Activated CD4-positive, CD25-positive, alpha-beta regulatory T cell treated with anti-CD3 and anti-CD28 coated beads, Interleukin-2, amount 50 U/mL, for 72 hours (primary cell): ENCODE measurements around the gene PCIF1.
A peak's percentile ranks its signal among the peaks of the same experiment; 100 is the strongest.

Experiments
- DNase-seq: peaks from one replicate; pipeline ENCODE4 v3.0.0; 2021

Gene PCIF1

DNA sequence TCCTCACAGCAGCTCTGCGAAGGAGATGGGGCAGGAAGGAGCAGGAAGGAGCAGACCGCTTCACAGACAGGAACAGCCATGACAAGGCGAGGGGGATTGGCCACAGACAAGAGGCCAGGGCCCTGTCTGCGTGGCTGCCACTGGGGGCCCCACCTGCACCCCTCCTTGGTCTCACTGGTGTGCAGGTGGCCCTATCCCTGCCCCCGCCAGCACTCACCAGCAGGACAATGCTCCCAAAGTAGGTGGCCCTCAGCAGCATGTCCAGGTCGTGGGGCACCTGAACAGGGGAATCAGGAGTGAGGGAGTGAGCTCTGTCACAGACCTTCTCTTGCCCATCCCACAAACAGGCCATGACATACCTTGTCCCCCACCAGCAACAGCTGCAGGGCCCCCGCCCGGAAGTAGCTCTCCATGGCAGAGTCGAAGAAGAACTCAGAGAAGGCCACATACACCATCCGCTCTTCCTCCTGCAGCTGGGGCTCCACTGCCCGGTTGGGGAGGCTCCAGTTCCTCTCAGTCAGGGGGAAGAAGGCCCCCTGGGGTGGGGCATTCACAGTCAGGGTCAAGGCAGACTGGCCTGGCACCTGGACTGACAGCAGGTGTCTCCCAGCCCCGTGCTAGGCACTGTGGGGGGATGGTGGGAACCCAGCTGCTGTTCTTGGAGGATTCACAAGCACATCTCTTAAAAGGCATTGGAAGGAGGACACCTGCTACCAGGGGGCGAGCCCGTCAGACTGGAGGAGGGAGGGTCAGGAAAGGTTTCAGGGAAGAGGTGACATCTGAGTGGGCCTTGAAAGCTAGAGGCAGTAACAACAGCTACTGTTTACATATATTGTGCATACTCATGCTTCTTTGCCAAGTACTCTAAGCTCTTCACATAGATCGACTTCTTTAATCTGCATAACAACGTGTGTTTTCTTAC, 29.6 kb upstream of the PCIF1 start:
- DNase-seq: no peak

DNA sequence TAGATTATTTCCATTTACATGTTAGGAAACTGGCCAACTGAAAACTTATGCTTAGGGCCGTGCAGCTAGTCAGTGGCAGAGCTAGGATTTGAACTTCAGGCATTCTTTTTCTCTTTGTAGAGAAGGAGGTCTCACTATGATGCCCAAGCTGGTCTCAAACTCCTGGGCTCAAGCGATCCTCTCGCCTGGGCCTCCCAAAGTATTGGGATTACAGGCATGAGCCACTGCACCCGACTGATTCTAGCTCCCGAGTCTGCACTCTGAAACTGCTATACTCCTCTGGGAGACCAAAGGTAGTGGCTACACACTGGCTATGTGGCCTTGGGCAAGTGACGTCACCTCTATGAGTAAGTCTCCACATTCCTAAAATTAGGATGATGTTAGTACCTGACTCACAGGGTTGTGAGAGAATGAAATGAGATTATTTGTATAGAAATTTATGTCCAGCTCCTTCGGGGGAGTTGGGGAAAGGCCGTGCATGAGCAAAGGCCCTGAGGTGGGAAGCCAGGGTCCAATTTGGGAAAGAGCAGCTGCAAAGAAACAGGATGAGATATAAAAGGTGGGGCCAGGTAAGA, 28.9 kb upstream of the PCIF1 start:
- no peak for DNase-seq

DNA sequence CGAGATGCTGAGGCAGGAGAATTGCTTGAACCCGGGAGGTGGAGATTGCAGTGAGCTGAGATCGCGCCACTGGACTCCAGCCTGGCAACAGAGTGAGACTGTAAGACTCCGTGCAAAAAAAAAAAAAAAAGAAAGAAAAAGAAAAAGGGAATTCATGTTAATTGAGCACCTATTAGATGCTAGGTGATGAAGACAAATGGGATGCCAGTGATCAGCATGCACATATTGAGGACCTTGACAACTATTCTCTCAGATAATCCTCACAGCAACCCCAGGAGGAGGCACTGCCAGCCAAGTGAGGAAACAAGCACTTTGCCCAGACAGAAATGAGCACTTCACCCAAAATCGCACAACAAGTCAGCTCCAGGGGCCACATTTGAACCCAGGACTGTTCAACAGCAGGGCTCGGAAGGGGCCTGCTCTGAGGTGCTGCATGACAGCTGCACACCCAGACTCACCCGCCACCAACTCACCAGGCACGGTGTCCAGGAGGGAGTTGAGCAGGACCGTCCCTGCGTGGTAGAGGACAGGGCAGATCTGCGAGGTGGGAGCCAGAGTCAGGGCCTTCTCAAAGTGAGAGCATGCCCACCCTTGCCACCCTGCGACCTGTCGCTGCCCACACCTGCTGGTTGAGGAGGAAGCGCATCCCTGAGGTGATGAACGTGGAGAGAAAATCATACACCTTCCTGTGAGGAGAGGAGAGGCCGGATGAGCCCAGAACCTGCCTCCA, 27.1 kb upstream of the PCIF1 start:
- no peak for DNase-seq

GRCh38 chr20:45908084-45908483, 26.4 kb upstream of the PCIF1 start:
- DNase-seq: no peak

GRCh38 chr20:45909336-45909808, 25.1 kb upstream of the PCIF1 start:
- no peak for DNase-seq

DNA sequence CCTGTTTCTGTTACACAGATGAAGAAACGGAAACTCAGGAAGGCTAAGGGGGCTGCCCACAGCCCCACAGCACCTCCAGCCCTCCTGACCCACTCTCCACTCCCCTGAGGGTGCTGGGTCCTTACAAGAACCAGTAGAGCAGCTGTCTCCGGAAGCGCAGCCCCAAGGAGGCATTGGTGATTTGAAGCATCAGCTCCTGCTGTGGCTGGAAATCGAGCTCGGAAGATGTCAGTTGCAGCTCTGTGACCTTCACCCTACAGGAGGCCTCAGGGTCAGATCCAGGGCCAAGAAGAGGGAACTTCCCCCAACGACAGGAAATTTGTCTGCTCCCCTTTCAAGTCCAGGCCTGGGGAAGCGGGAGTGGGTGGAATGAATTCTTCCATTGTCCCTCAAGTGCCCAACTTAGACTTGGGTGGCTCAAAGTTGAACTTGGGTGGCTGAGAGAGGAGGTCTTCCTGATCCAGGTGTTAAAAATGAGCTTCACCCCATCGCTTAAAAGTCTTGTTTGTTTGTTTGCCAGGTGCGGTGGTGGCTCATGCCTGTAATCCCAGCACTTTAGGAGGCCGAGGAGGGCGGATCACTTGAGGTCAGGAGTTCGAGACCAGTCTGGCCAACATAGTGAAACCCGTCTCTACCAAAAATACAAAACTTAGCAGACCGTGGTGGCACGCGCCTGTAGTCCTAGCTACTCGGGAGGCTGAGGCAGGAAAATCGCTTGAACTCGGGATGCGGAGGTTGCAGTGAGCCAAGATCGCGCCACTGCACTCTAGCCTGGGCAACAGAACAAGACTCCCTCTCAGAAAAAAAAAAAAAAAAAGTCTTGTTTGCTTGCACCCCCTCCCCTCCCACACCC, 24.4 kb upstream of the PCIF1 start:
- DNase-seq: no peak

DNA sequence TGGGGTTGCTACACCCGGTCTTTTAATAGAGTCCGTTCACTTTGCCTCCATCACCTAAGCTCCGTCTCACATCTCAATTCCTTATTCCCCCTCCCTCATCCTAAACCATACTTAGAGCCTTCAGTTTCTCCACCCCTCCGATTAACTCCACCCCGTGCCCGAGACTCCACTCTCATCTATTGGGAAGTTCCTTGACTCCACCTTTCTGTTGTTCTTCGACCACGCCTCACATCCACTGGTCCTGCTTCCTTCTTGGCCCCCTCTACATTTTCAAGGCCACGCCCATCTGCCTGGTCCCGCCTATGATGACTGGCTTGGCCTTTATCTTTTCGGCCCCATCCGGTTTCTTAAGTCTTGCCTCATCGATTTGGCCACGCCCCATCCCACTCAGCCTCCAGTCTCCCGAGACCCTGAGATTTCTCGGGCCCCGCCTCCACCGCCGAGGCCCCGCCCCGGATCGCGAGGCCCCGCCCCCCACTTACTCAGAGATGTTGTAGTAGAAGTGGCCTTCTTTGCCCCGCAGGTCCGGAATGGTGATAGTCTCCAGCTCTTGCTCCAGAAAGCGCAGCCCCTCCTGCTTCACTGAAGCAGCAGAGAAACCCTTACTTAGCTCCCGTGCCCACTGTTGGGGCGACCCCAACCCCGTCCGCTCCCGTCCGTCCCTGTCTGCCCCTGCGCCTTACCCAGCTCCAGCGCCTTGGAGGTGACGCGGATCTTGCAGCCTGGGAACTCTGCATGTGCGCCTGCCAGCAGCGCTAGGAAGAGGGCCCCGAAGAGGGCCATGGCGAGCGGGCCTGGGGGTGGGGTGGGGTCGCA, 23.6 kb upstream of the PCIF1 start:
- peak; percentile 94 for DNase-seq

- DNase-seq: no peak
Measured at GRCh38 chr20:45911486-45912343, 22.8 kb upstream of the PCIF1 start, which contains the start of gene PLTP. Gene PLTP, minus strand, starts transcription at chr20:45912155. Its CDS starts 703 bp downstream, at chr20:45911452.

- no peak for DNase-seq
Measured at GRCh38 chr20:45912344-45912682, 22.2 kb upstream of the PCIF1 start.

GRCh38 chr20:45913116-45913515, 21.4 kb upstream of the PCIF1 start:
- DNase-seq: no peak

- no peak for DNase-seq
Measured at GRCh38 chr20:45917790-45918141, 16.7 kb upstream of the PCIF1 start.

DNA sequence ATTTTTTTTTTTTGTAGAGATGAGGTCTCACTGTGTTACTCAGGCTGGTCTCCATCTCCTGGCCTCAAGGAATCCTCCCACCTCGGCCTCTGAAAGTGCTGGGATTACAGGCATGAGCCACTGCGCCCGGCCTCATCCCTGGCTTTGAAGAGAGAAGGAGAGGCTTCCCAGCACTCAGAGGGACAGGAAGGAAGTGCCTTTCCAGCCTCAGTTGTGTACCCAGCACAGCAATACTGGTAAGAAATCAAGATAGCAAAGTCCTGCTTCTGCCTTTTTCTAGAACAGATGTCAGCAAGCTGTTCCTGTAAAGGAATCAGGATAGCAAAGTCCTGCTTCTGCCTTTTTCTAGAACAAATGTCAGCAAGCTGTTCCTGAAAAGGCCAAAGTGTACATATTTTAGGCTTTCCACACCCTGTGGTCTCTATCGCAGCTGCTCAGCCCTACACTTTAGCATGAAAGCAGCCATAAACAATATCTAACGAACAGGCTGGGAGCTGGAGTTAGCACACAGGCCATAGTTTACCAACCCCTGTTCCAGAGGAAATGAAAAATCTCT, 16.2 kb upstream of the PCIF1 start:
- no peak for DNase-seq

DNA sequence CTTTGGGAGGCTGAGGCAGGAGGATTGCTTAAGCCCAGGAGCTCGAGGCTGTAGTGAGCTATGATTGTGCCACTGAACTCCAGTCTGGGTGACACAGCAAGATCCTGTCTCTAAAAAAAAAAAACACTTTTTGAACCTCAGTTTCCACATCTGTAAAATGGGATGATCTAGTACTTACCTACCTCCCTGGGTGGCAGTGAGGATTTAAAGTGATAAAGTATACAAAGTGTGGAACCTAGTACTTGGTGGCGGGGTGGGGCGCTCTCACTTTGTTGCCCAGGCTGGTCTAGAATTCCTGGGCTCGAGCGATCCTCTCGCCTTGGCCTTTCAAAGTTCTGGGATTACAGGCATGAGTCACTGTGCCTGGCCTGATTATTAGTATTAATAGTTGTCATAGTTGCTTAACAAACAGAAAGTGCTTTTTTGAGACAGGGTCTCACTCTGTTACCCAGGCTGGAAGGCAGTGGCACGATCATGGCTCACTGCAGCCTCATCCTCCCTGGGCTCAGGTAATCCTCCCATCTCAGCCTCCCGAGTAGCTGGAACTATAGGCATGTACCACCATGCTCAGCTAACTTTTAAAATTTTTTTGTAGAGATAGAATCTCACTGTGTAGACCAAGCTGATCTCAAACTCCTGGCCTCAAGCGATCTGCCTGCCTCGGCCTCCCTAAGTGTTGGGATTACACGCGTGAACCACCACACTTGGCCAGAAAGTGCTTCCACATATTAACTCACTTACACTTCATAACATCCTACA, 15.5 kb upstream of the PCIF1 start:
- DNase-seq: no peak

- DNase-seq: no peak
Measured at GRCh38 chr20:45919542-45920399, 14.7 kb upstream of the PCIF1 start.

GRCh38 chr20:45920462-45921336, 13.8 kb upstream of the PCIF1 start:
- DNase-seq: no peak

DNA sequence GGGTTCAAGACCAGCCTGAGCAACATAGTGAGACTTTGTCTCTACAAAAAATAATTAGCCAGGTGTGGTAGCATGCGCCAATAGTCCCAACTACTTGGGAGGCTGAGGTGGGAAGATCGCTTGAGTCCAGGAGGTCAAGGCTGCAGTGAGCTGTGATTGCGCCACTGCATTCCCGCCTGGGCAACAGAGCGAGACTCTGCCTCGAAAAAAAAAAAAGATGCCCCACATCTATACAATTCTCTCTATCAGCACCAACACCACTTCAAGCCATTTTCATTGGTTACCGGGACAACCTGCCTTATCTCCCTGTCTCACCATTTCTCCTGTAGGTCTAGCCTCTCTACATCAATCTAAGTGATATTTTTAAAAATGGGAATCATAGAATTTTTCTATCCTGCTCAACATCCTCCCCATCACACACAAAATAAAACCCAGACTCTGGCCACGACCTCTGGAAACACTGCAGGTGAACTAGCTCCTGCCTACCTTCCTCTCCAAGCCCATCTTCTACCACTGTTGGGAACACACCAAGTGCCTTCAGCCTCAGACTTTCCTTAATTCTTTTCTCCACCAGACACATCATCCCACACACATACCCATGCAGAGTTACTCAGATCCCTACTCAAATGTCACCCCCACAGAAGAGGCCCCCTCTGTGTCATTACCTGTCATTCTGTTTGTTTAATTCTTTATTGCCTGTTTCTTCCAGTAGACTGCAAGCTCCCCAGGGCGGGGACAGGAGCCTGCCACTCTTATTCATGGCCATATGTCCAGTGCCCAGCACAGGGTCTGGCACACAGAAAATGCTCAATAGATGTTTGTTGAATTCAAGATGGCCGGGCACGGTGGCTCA, 12.9 kb upstream of the PCIF1 start:
- DNase-seq: no peak
